ENCODE results near the gene KLHDC8B.

The KLHDC8B gene

GRCh38 chr3:49140080-49140479 is 31.3 kb upstream of the KLHDC8B start:
- no peak for TF ChIP-seq CTCF (IDR thresholded peaks at IDR 0.05)

GRCh38 chr3:49148159-49148558 is 23.2 kb upstream of the KLHDC8B start:
- TF ChIP-seq CTCF (IDR thresholded peaks at IDR 0.05), result no peak

- no peak for TF ChIP-seq CTCF (IDR thresholded peaks at IDR 0.05)
These were observed 19.8 kb upstream of the KLHDC8B start for GRCh38 chr3:49151610-49152009.

- no peak for TF ChIP-seq CTCF (IDR thresholded peaks at IDR 0.05)
These were observed 18.0 kb upstream of the KLHDC8B start for GRCh38 chr3:49153349-49153912.

- no peak for TF ChIP-seq CTCF (IDR thresholded peaks at IDR 0.05)
These were observed 14.1 kb upstream of the KLHDC8B start for GRCh38 chr3:49157289-49157688.

GRCh38 chr3:49158103-49158709 is 13.2 kb upstream of the KLHDC8B start:
- TF ChIP-seq CTCF (IDR thresholded peaks at IDR 0.05), result peak; percentile 70

GRCh38 chr3:49158792-49159191 is 12.6 kb upstream of the KLHDC8B start:
- no peak for TF ChIP-seq CTCF (IDR thresholded peaks at IDR 0.05)

GRCh38 chr3:49161197-49161596 is 10.2 kb upstream of the KLHDC8B start:
- TF ChIP-seq CTCF (IDR thresholded peaks at IDR 0.05), result no peak
